Inferior parietal cortex (tissue), 1 donor: ENCODE measurements around the gene GNAT2.

ENCODE experiments used
- DNase-seq: peaks from one replicate; pipeline ENCODE4 v3.0.0-alpha.2; 2016; ENCODE audit errors: extremely low spot score

GNAT2 gene

GRCh38 chr1:109610609-109611307 lies 8.7 kb downstream of the GNAT2 start:
- no peak for DNase-seq

- no peak for DNase-seq
Measured at GRCh38 chr1:109609881-109610280, 9.5 kb downstream of the GNAT2 start.

GRCh38 chr1:109605381-109605780 lies 14.0 kb downstream of the GNAT2 start:
- DNase-seq = no peak

- no peak for DNase-seq
Measured at GRCh38 chr1:109603229-109603628, 16.2 kb downstream of the GNAT2 start.

- no peak for DNase-seq
Measured at GRCh38 chr1:109598655-109599054, 20.8 kb downstream of the GNAT2 start.

- no peak for DNase-seq
Measured at GRCh38 chr1:109598156-109598555, 21.3 kb downstream of the GNAT2 start.

- DNase-seq = no peak
Measured at GRCh38 chr1:109595531-109595930, 23.9 kb downstream of the GNAT2 start.

GRCh38 chr1:109592916-109593315 lies 26.5 kb downstream of the GNAT2 start:
- no peak for DNase-seq

GRCh38 chr1:109589679-109590078 lies 29.7 kb downstream of the GNAT2 start:
- no peak for DNase-seq

- DNase-seq = no peak
Measured at GRCh38 chr1:109589177-109589576, 30.2 kb downstream of the GNAT2 start.

GRCh38 chr1:109586055-109586454 lies 33.4 kb downstream of the GNAT2 start:
- DNase-seq = no peak

GRCh38 chr1:109584766-109585165 lies 34.6 kb downstream of the GNAT2 start:
- DNase-seq = no peak

GRCh38 chr1:109582021-109582420 lies 37.4 kb downstream of the GNAT2 start:
- DNase-seq = no peak

- peak; percentile 29 for DNase-seq
Measured at GRCh38 chr1:109579491-109579890, 39.9 kb downstream of the GNAT2 start.

GRCh38 chr1:109578947-109579443 lies 40.4 kb downstream of the GNAT2 start:
- DNase-seq = no peak

GRCh38 chr1:109573785-109574184 lies 45.6 kb downstream of the GNAT2 start:
- no peak for DNase-seq

GRCh38 chr1:109570414-109570813 lies 49.0 kb downstream of the GNAT2 start:
- DNase-seq = no peak

GRCh38 chr1:109569323-109569722 lies 50.1 kb downstream of the GNAT2 start:
- no peak for DNase-seq

GRCh38 chr1:109567877-109568672 lies 51.3 kb downstream of the GNAT2 start:
- no peak for DNase-seq

GRCh38 chr1:109566982-109567381 lies 52.4 kb downstream of the GNAT2 start:
- DNase-seq = no peak

GRCh38 chr1:109565241-109565640 lies 54.2 kb downstream of the GNAT2 start:
- no peak for DNase-seq

- DNase-seq = no peak
Measured at GRCh38 chr1:109564194-109564878, 55.1 kb downstream of the GNAT2 start.
